D721Med (cell line): ENCODE measurements around the gene TACC3.

Experiments used
- DNase-seq: peaks from one replicate; pipeline ENCODE4 v3.0.0; 2011; ENCODE audit warnings: low spot score; ENCODE audit not compliant: insufficient read length
- FAIRE-seq: peaks from 2 replicates; lab custom pipeline; 2011; peaks lifted over from hg19 to GRCh38; lab: Jason Lieb, UNC
- CTCF ChIP-seq: IDR thresholded peaks from 2 replicates; pipeline ENCODE4 v1.5.1; 2012; ENCODE audit warnings: mild to moderate bottlenecking, control low read depth; ENCODE audit not compliant: insufficient read depth; ENCODE audit errors: missing control alignments

Gene TACC3

GRCh38 chr4:1761130-1761689 lies 39.9 kb downstream of the TACC3 start:
- no peak for DNase-seq
- FAIRE-seq = no peak
- TF ChIP-seq CTCF = no peak

- no peak for TF ChIP-seq CTCF
- FAIRE-seq = no peak
Observed at GRCh38 chr4:1762264-1763010, 41.1 kb downstream of the TACC3 start.

GRCh38 chr4:1763070-1763549 lies 41.8 kb downstream of the TACC3 start:
- DNase-seq = no peak
- no peak for FAIRE-seq
- no peak for TF ChIP-seq CTCF

More at GRCh38 chr4:1762264-1763010, 41.1 kb downstream of the TACC3 start:
- DNase-seq = no peak

GRCh38 chr4:1763550-1764080 lies 42.3 kb downstream of the TACC3 start:
- no peak for TF ChIP-seq CTCF
- DNase-seq (no peak), FAIRE-seq (no peak)

GRCh38 chr4:1764670-1765069 lies 43.3 kb downstream of the TACC3 start:
- DNase-seq (no peak), FAIRE-seq (no peak)
- TF ChIP-seq CTCF = no peak

- DNase-seq = no peak
- FAIRE-seq = no peak
- TF ChIP-seq CTCF = no peak
Observed at GRCh38 chr4:1765409-1766072, 44.2 kb downstream of the TACC3 start.
